ENCODE results near the gene ADAP1. TPM values are rescaled to one million over a fixed set of nuclear protein-coding genes. Genes with fewer than 3 reads are reported as not detected.

ADAP1 gene
- polyA plus RNA-seq, 1 experiment, result 0.87 TPM

- CTCF ChIA-PET, result interaction anchor here (0.6 kb wide), 1 partner anchor 1481 kb away, joined by 3 read pairs; no protein-coding TSS in a partner anchor
- POLR2A ChIA-PET, result interaction anchor here (1.2 kb wide), 1 partner anchor 12 kb away, joined by 9 read pairs; the partner anchor contains the start of gene COX19
- no peak for TF ChIP-seq CTCF (IDR thresholded peaks at IDR 0.05; ENCODE audit: low read depth, low read length)
Measured at GRCh38 chr7:986766-987751, 32.6 kb upstream of the ADAP1 start.

GRCh38 chr7:985915-986741, 31.6 kb upstream of the ADAP1 start:
- POLR2A ChIA-PET, result interaction anchor here (0.5 to 1.2 kb wide), 2 partner anchors 11 to 369 kb away, joined by 3 to 9 read pairs; partner anchors contain the start of gene COX19
- no peak for TF ChIP-seq CTCF (IDR thresholded peaks at IDR 0.05; ENCODE audit: low read depth, low read length)
- Histone ChIP-seq H3K27me3 (ENCODE audit: control insufficient read depth, insufficient read depth, low read length) (peaks cover 8% of the 10 kb centered on the region), H3K4me3 (ENCODE audit: low read depth, low read length) (no peak overlapping the region), H3K9me3 (ENCODE audit: control insufficient read depth, insufficient read depth, low read length) (no peaks in the 10 kb centered on the region; the same call in 1 of the 2 replicates), H3K27ac (ENCODE audit: low read depth, low read length) (no peak overlapping the region)
- CTCF ChIA-PET, result interaction anchor here (1.4 kb wide), 1 partner anchor 79 kb away, joined by 4 read pairs; no protein-coding TSS in a partner anchor
- DNase-seq (ENCODE audit: low read depth, low spot score), result no peak

More at GRCh38 chr7:986766-987751, 32.6 kb upstream of the ADAP1 start:
- no peak for DNase-seq (ENCODE audit: low read depth, low spot score)
- Histone ChIP-seq H3K27me3 (ENCODE audit: control insufficient read depth, insufficient read depth, low read length) (peaks cover 12% of the 10 kb centered on the region), H3K27ac (ENCODE audit: low read depth, low read length) (peak overlapping the region; percentile 21), H3K4me3 (ENCODE audit: low read depth, low read length) (no peak overlapping the region), H3K9me3 (ENCODE audit: control insufficient read depth, insufficient read depth, low read length) (no peaks in the 10 kb centered on the region; the same call in 1 of the 2 replicates)

- ChIA-PET CTCF (interaction anchor here (1.4 kb wide), 1 partner anchor 80 kb away, joined by 4 read pairs; no protein-coding TSS in a partner anchor), POLR2A (no interaction called here)
- Histone ChIP-seq H3K27me3 (ENCODE audit: control insufficient read depth, insufficient read depth, low read length) (peaks cover 8% of the 10 kb centered on the region), H3K27ac (ENCODE audit: low read depth, low read length) (no peak overlapping the region), H3K4me3 (ENCODE audit: low read depth, low read length) (no peak overlapping the region), H3K9me3 (ENCODE audit: control insufficient read depth, insufficient read depth, low read length) (no peaks in the 10 kb centered on the region; the same call in 1 of the 2 replicates)
- no peak for TF ChIP-seq CTCF (IDR thresholded peaks at IDR 0.05; ENCODE audit: low read depth, low read length)
- no peak for DNase-seq (ENCODE audit: low read depth, low spot score)
Measured at GRCh38 chr7:985127-985416, 30.6 kb upstream of the ADAP1 start.

- ChIA-PET CTCF (interaction anchor here (1.4 kb wide), 1 partner anchor 81 kb away, joined by 4 read pairs; no protein-coding TSS in a partner anchor), POLR2A (no interaction called here)
- no peak for DNase-seq (ENCODE audit: low read depth, low spot score)
- Histone ChIP-seq H3K27me3 (ENCODE audit: control insufficient read depth, insufficient read depth, low read length) (peaks cover 8% of the 10 kb centered on the region), H3K4me3 (ENCODE audit: low read depth, low read length) (no peak overlapping the region), H3K9me3 (ENCODE audit: control insufficient read depth, insufficient read depth, low read length) (no peaks in the 10 kb centered on the region; the same call in 1 of the 2 replicates), H3K27ac (ENCODE audit: low read depth, low read length) (no peak overlapping the region)
- TF ChIP-seq CTCF (IDR thresholded peaks at IDR 0.05; ENCODE audit: low read depth, low read length), result no peak
Measured at GRCh38 chr7:984361-985126, 30.1 kb upstream of the ADAP1 start.

Data from AG04450 (cell line).